Mesothelial cell of epicardium (in vitro differentiated cells): Measurements from ENCODE around the gene SLC22A5. TPM values are rescaled to one million over a fixed set of nuclear protein-coding genes. Genes with fewer than 3 reads are reported as not detected.

Experiments used
- DNase-seq, 2 experiments: peaks; one replicate each; pipeline ENCODE4 v3.0.0; 2021; ENCODE audit warnings: low spot score in 2 of 2; ENCODE audit not compliant: unreplicated experiment in 2 of 2
- H3K27ac Mint-ChIP-seq: 2 replicates; pipeline ENCODE4 v1.8.0; 2021; ENCODE audit warnings: mixed read lengths
- H3K27me3 Mint-ChIP-seq: 2 replicates; pipeline ENCODE4 v1.8.0; 2021; ENCODE audit warnings: low read depth, mixed read lengths
- H3K36me3 Mint-ChIP-seq: 2 replicates; pipeline ENCODE4 v1.8.0; 2021; ENCODE audit warnings: mixed read lengths
- H3K4me1 Mint-ChIP-seq: 2 replicates; pipeline ENCODE4 v1.8.0; 2021; ENCODE audit warnings: mixed read lengths
- H3K4me3 Mint-ChIP-seq: 2 replicates; pipeline ENCODE4 v1.8.0; 2021; ENCODE audit warnings: mild to moderate bottlenecking, moderate library complexity, mixed read lengths
- H3K9me3 Mint-ChIP-seq: 2 replicates; pipeline ENCODE4 v1.8.0; 2021; ENCODE audit warnings: mixed read lengths
- total RNA-seq: library from RNA; stranded (reverse); gene quantifications from 3 replicates; pipeline ENCODE4 v1.2.1, GENCODE V29; 2021
- TF ChIP-seq, protein P1 (sequence below): fragments of 200-600 bp; sonication (generic); IDR thresholded peaks from one replicate; pipeline ENCODE4 v1.5.0; 2021; ENCODE audit warnings: antibody characterized with exemption; ENCODE audit not compliant: unreplicated experiment

Gene SLC22A5
- total RNA-seq, 1 donor from 2014 or later: 31.1 TPM

- H3K4me1 Mint-ChIP-seq: peaks cover 65% of the 10 kb centered on the region
- TF ChIP-seq, protein P1, sequence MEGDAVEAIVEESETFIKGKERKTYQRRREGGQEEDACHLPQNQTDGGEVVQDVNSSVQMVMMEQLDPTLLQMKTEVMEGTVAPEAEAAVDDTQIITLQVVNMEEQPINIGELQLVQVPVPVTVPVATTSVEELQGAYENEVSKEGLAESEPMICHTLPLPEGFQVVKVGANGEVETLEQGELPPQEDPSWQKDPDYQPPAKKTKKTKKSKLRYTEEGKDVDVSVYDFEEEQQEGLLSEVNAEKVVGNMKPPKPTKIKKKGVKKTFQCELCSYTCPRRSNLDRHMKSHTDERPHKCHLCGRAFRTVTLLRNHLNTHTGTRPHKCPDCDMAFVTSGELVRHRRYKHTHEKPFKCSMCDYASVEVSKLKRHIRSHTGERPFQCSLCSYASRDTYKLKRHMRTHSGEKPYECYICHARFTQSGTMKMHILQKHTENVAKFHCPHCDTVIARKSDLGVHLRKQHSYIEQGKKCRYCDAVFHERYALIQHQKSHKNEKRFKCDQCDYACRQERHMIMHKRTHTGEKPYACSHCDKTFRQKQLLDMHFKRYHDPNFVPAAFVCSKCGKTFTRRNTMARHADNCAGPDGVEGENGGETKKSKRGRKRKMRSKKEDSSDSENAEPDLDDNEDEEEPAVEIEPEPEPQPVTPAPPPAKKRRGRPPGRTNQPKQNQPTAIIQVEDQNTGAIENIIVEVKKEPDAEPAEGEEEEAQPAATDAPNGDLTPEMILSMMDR: no peak
- peak overlapping the region; percentile 98 for H3K27ac Mint-ChIP-seq
- peaks cover 5% of the 10 kb centered on the region for H3K36me3 Mint-ChIP-seq
- no peaks in the 10 kb centered on the region for H3K9me3 Mint-ChIP-seq
- no peaks in the 10 kb centered on the region for H3K27me3 Mint-ChIP-seq
- DNase-seq: no peak
- no peak overlapping the region for H3K4me3 Mint-ChIP-seq
Observed at GRCh38 chr5:132388244-132389050, 18.9 kb downstream of the SLC22A5 start.

DNA sequence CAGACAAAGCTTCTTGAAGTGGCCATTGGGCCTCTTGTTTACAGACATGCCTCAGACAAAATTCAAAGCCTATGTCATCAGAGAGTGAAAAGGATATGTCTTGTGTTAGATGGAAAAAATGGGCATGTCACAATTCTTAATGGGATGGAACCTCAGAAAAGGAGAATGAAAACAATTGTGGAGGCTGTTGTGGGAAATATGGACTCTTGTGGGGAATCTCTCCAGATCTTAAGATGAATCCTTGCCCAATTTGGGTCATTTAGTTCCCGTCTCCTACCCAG lies 19.5 kb downstream of the SLC22A5 start:
- no peaks in the 10 kb centered on the region for H3K9me3 Mint-ChIP-seq
- peaks cover 65% of the 10 kb centered on the region for H3K4me1 Mint-ChIP-seq
- H3K36me3 Mint-ChIP-seq: peaks cover 10% of the 10 kb centered on the region
- peak overlapping the region; percentile 98 for H3K27ac Mint-ChIP-seq
- no peaks in the 10 kb centered on the region for H3K27me3 Mint-ChIP-seq
- no peak for DNase-seq
- no peak overlapping the region for H3K4me3 Mint-ChIP-seq
- TF ChIP-seq, protein P1: no peak

DNA sequence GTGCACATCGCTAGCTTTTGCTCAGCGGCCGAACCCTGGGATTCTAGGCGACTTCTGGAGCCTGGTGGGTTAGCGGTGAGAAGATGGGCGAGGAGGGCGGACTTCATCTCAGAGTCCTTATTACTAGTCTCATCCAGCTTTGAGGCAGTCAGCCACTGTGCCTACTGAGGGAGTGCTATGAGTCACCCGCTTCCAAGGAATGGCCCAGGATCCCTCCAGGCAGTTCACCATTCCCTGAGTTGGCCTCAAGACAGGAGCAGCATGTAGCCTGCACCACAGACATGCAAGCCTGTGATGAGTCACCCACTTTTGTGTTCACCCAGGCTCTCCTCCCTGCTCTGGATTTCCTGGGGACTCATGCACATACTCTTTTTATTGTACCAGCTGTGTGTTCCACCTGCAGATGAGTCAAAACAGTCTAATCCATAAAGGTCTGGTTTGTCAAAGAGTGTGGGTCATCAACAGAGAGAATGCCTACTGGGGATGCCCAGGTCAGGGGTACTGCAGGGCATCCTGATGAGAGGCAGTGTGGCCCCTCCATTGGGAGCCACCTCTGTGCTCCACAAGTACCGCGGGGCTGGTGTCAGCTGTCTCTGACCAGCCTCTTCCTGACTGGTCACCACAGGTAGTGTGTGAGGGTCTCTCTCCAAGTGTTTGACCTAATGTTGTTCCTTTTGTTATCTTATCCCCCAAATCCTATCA lies 20.2 kb downstream of the SLC22A5 start:
- H3K36me3 Mint-ChIP-seq: peaks cover 10% of the 10 kb centered on the region
- no peaks in the 10 kb centered on the region for H3K9me3 Mint-ChIP-seq
- no peaks in the 10 kb centered on the region for H3K27me3 Mint-ChIP-seq
- H3K4me1 Mint-ChIP-seq: peaks cover 65% of the 10 kb centered on the region
- peak overlapping the region; percentile 98 for H3K27ac Mint-ChIP-seq
- H3K4me3 Mint-ChIP-seq: no peak overlapping the region
- DNase-seq: no peak
- TF ChIP-seq, protein P1: no peak

DNA sequence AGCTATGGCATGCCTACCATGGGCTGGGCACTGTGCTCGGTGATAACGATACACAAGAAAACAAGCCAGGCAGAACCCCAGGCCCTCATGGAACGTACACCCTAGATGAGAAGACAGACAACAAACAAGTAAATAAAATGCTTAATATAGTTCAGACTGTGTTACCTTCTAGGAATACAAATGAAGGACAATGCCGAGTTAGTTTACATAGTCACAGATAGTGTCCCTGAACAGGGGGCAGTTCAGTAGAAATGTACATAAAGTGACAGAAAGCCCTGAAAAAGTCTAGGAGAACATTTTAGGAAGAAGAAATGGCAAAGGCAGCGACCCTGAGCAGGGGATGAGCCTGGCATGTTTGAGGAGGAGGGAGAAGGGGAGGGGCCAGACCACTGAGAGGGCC lies 21.7 kb downstream of the SLC22A5 start:
- Mint-ChIP-seq H3K4me3 (no peak overlapping the region), H3K36me3 (peaks cover 20% of the 10 kb centered on the region), H3K4me1 (peaks cover 57% of the 10 kb centered on the region), H3K27me3 (no peaks in the 10 kb centered on the region), H3K27ac (peak overlapping the region; percentile 98), H3K9me3 (no peaks in the 10 kb centered on the region)
- TF ChIP-seq, protein P1: no peak
- no peak for DNase-seq

GRCh38 chr5:132391870-132392269 lies 22.4 kb downstream of the SLC22A5 start:
- DNase-seq: no peak
- Mint-ChIP-seq H3K27me3 (no peaks in the 10 kb centered on the region), H3K36me3 (peaks cover 24% of the 10 kb centered on the region), H3K9me3 (no peaks in the 10 kb centered on the region), H3K4me3 (no peak overlapping the region), H3K27ac (peak overlapping the region; percentile 44), H3K4me1 (peaks cover 50% of the 10 kb centered on the region)
- TF ChIP-seq, protein P1: no peak
